ENCODE measurements around the gene PYM1.
A peak's percentile ranks its signal among the peaks of the same experiment; 100 is the strongest.

PYM1 gene

GRCh38 chr12:55927588-55928502 is at the start of gene PYM1:
Gene PYM1, minus strand, starts transcription at chr12:55927894. Its CDS starts 133 bp downstream, at chr12:55927761.
- DNase-seq = peak; percentile 96

- peak; percentile 52 for DNase-seq
Observed at GRCh38 chr12:55974308-55974730, 46.6 kb upstream of the PYM1 start.

DNA sequence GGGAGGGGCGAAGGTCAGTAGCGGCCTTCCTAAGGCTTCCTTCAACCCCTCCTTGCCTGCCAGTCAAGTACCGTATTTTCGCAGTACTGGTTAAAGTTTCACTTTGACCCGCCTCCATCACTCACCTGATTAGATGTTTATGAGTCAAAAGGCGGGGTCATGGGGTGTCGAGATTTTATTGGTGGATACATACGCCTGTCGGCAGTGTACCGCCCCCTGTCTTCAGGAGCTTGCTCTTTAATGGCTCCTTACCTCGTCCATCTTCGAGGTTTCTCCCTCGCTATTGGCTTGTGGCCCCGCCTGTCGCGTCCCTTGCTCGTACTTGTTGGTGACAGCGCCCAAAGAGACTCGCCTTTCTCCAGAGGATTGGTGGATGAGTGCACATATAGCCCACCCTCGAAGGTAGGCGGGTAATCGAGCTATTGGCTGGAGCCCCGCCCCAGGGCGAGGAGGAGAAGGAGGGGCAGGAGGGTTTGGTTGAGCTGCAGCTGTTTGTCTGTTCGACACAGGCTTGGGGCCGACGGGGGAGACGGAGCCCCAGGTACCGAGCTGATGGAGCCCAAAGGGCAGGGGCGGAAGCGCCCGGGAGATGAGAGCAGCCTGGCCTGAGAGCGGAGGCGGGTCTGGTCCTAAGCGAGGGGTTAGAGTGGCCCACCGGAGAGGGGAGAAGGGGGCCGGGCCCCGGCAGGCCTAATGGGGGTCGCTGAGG is 46.1 kb upstream of the PYM1 start, which contains the start of gene RAB5B:
RAB5B (plus strand) TSS at position 480 of the 709 bp plus-strand sequence. CDS start 12,883 bp downstream, outside the sequence.
- peak; percentile 100 for DNase-seq

GRCh38 chr12:55972911-55973598 is 45.4 kb upstream of the PYM1 start:
- peak; percentile 14 for DNase-seq

- DNase-seq = no peak
Observed at GRCh38 chr12:55972456-55972855, 44.8 kb upstream of the PYM1 start.

DNA sequence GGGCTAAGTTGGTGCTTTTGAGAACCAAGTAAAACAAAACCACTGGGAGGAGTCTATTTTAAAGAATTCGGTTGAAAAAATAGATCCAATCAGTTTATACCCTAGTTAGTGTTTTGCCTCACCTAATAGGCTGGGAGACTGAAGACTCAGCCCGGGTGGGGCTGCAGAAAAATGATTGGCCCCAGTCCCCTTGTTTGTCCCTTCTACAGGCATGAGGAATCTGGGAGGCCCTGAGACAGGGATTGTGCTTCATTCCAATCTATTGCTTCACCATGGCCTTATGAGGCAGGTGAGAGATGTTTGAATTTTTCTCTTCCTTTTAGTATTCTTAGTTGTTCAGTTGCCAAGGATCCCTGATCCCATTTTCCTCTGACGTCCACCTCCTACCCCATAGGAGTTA is 44.3 kb upstream of the PYM1 start:
- no peak for DNase-seq

GRCh38 chr12:55970775-55971174 is 43.1 kb upstream of the PYM1 start:
- no peak for DNase-seq

DNA sequence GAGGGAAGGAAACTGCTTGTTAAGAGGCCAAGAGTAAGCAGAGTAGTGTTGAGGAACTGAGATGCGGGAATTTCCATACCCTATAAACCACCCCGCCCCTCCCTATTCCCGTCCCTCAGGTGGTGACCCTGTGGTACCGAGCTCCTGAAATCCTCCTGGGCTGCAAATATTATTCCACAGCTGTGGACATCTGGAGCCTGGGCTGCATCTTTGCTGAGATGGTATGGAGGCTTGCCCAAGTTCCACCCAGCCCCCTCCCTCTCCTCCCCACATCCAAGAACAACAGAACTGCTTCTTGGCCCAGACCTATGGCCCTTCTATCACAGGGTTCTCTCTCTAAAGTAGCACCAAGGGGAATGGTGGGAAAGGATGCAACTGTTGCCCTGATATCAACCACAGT is 41.7 kb upstream of the PYM1 start:
- DNase-seq = no peak

DNA sequence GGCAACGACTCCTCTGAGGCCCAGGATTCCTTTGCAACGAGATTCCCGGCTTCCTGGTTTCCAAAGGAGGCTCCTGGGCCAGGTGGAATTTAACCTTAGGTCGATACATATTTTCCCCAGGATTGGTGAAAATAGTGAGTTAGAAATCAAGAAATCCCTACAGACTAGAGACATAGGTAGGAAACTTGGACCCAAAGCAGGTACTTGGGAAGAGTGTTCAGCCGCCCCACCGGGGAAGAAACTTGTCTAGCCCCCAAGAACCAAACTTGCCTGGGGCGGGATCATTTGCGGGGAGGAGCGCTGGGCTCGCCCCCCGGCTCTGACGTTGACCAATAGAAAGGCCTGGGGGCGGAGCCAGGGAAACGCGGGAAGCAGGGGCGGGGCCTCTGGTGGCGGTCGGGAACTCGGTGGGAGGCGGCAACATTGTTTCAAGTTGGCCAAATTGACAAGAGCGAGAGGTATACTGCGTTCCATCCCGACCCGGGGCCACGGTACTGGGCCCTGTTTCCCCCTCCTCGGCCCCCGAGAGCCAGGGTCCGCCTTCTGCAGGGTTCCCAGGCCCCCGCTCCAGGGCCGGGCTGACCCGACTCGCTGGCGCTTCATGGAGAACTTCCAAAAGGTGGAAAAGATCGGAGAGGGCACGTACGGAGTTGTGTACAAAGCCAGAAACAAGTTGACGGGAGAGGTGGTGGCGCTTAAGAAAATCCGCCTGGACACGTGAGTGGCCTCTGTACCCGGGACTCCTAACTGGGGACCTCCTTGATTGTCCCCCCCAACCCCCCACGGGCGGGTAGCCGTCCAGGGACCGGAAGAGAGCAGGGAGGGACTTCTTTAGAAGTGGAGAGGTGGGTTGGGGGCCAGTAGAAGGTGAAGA is 39.0 kb upstream of the PYM1 start, which contains the start of gene CDK2:
CDK2 (plus strand) TSS at position 423 of the 874 bp plus-strand sequence; CDS start at position 602, 179 bp downstream.
- peak; percentile 93 for DNase-seq

DNA sequence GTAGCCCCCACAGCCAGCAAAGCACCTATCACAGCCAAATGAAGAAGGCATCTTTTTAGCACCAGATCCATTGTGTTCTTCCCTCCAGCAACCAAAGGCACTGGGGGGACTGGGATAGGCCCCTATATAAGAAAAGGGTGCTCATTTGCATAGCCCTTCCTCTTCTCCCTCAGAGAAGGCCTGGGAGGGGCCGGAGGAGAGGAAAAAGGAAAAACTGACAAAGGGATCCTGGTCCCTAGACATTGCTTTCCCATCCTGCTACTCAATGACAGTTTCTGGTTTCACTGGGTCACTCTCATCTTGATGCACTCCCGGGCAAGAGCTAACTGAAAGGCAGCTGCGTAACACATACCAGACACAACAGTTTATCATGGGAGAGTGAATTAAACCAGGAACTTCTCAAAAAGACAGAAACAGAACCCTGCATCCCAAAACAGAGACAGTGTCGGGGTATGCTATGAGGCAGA is 38.3 kb upstream of the PYM1 start, which contains the start of gene PMEL:
PMEL (minus strand) TSS at position 102 of the 467 bp plus-strand sequence; CDS start at position 71, 31 bp downstream.
- peak; percentile 21 for DNase-seq

DNA sequence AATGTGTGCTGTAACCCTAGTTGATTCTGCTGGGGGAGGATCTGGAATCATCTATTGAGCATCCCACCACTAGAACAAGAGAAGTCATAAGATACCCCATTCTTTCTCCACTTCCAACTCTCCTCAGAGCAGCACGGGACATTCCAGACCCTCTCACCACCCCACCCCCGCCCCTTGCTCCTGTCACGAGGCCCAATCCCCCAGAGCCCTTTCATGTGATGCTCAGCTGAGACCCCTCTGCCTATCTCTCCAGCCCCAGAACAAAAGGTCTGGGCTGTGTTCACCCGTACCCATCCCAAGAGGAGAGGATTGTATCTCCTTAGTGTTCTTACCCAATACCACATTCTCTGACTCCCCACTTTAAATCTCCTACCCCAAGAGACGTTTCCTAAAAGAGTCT is 37.5 kb upstream of the PYM1 start:
- no peak for DNase-seq

GRCh38 chr12:55963760-55964159 is 36.1 kb upstream of the PYM1 start:
- DNase-seq = no peak

DNA sequence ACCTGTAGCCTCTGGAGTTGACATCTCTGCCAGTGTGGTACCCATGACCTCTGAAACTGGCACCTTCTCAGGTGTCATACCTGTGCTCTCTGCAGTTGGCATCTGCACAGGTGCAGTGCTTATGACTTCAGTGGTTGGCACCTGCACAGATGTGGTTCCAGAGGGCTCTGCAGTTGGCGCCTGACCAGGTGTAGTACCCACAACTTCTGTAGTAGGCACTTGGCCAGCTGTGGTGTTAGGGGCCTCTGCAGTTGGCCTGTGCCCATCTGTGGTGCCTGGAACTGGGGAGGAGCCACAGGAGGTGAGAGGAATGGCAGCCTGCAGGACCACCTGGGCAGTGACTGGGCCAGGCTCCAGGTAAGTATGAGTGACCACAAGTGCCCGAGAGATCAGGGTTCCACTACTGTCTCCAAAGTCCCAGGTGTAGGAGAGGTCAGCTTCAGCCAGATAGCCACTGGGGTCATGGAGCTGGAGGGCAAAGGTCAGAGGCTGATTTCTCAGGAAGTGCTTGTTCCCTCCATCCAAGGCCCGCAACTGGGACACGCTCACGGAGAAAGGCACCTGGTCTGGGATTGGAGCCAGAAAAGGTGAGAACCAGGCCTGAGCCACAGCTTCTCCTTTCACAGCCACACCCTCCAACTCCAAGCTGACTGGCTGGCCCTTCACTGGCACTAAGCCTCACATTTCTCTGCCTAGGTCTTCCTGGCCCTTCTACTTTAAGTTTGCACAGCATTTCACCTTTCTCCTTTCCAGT is 29.6 kb upstream of the PYM1 start:
- peak; percentile 92 for DNase-seq

- DNase-seq = peak; percentile 61
Observed at GRCh38 chr12:55955800-55956508, 28.3 kb upstream of the PYM1 start.

DNA sequence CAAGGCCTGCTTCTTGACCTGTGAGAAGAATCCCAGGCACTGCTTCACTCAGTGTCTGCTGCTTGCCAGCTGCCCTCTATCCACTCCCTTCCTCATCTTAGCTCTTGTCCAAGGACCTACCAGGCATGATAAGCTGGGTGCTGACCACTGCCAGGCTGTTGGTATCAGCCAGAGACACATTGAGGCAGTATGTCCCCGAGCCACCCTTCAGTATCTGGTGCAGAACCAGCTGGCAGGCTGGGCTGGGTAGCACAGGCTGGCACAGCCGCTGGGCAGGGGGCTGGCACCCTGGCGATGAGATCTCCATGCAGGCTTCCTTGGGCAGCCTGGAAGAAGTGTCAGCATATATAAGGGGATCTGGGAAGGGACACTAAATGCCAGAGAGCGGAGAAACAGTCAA is 27.6 kb upstream of the PYM1 start:
- DNase-seq = no peak

GRCh38 chr12:55946553-55946952 is 18.9 kb upstream of the PYM1 start:
- DNase-seq = no peak

DNA sequence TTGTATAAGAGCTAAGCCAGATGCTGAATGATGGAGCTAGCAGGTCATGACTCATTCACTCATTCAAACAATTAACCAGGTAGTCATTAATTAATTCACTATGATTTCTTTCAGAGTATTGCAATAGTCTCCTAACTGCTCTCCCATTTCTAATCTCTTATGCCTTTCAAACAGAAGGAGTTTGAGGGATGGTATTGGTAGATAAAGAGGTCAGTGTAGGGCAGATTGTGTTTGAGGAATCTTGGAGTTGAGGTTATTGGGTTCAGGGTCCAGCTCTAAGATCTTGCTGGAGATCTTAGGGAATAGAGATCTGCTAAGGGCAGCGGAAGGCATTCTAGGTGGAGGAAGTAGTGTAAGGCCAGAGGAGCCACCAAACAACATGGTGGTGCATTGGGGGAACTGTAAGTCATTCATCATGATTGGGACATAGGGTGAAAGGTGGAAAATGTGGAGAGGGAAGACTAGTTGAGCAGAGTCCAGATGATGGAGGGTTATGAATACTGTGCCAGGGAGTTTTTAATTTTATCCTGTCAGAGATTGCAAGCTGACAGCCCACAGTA is 15.0 kb upstream of the PYM1 start:
- DNase-seq = no peak

DNA sequence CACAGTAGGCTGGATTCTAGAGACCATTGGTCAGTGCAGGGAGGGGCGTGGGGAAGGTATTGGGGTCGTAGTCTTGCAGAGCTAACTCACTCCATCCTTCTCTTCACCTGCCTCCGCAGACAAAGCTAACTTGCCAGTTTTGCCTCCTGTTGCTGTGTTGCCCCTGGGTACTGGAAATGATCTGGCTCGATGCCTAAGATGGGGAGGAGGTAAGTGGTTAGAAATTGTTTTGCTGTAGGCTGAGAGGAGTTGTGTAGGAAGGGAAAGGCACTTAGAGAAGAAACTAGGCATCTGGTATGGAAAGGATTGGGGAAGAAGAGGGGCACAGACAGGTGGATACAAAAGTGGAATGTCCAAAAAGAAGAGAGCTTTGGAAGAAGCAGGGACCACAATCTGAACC is 14.4 kb upstream of the PYM1 start:
- no peak for DNase-seq

GRCh38 chr12:55940065-55940732 is 12.5 kb upstream of the PYM1 start:
- peak; percentile 87 for DNase-seq
